MM.1S (cell line): ENCODE measurements around the gene DSPP.
A peak's percentile ranks its signal among the peaks of the same experiment; 100 is the strongest.

Source experiments
- EZH2 ChIP-seq: fragments of 300-600 bp; sonication (generic); optimal IDR thresholded peaks from 2 replicates; pipeline ENCODE3; 2017; ENCODE audit warnings: low read depth, mild to moderate bottlenecking, antibody characterized with exemption, low read length, mixed read lengths
- EZH2phosphoT487 ChIP-seq: fragments of 300-600 bp; sonication (generic); IDR thresholded peaks from 2 replicates; pipeline ENCODE4 v1.6.1; 2018; ENCODE audit warnings: antibody characterized with exemption, low read length
- TF ChIP-seq, protein P1 (sequence below): fragments of 300-600 bp; sonication (generic); IDR thresholded peaks from 2 replicates; pipeline ENCODE4 v1.5.1; 2016; ENCODE audit warnings: antibody characterized with exemption, low read length, mixed read lengths

DNA sequence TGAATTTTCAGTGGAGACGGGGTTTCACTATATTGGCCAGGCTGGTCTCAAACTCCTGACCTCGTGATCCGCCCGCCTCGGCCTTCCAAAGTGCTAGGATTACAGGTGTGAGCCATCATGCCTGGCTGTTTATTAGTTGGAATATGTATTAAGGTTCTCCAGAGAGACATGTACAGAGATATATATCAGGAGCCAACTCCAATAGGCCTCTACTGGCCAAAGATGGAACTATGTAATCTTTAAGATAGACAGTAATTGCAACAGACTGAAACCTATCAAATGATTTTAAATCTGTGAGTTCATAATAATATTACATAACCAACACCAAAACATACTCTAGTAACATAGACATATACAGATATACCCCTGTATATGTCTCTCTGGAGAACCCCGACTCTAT, 36.0 kb downstream of the DSPP start:
- TF ChIP-seq, protein P1, sequence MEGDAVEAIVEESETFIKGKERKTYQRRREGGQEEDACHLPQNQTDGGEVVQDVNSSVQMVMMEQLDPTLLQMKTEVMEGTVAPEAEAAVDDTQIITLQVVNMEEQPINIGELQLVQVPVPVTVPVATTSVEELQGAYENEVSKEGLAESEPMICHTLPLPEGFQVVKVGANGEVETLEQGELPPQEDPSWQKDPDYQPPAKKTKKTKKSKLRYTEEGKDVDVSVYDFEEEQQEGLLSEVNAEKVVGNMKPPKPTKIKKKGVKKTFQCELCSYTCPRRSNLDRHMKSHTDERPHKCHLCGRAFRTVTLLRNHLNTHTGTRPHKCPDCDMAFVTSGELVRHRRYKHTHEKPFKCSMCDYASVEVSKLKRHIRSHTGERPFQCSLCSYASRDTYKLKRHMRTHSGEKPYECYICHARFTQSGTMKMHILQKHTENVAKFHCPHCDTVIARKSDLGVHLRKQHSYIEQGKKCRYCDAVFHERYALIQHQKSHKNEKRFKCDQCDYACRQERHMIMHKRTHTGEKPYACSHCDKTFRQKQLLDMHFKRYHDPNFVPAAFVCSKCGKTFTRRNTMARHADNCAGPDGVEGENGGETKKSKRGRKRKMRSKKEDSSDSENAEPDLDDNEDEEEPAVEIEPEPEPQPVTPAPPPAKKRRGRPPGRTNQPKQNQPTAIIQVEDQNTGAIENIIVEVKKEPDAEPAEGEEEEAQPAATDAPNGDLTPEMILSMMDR: peak; percentile 10; the same call in 1 of the 2 replicates
- no peak for TF ChIP-seq EZH2phosphoT487
- TF ChIP-seq EZH2: no peak
